HL-60 (cell line): ENCODE data around the gene KDM5C.

Source experiments
- CTCF ChIP-seq: IDR thresholded peaks from one replicate; pipeline ENCODE4 v1.5.1; 2011; ENCODE audit warnings: low read length, control low read depth, inconsistent platforms; ENCODE audit not compliant: insufficient read depth
- GABPA ChIP-seq: IDR thresholded peaks from 2 replicates; pipeline ENCODE4 v1.6.1; 2012; ENCODE audit warnings: low read depth
- POLR2AphosphoS5 ChIP-seq: IDR thresholded peaks from 2 replicates; pipeline ENCODE4 v1.6.1; 2012; ENCODE audit warnings: low read depth

GRCh38 chrX:53156207-53156596 lies 68.8 kb downstream of the KDM5C start:
- TF ChIP-seq CTCF (no peak), GABPA (no peak), POLR2AphosphoS5 (no peak)
